GM19351 (cell line): ENCODE data around the gene ITLN2.
"Not testable (repeated sequence)": the region's sequence is repeated elsewhere in the genome, so short reads cannot be mapped to it uniquely, and the experiment has no call there.

ENCODE experiments used
- ATAC-seq: cut with Tn5 transposase; IDR thresholded peaks from one replicate; pipeline ENCODE4 v1.9.1; 2021; ENCODE audit warnings: mild to moderate bottlenecking, moderate library complexity; ENCODE audit not compliant: unreplicated experiment

ITLN2 gene

DNA sequence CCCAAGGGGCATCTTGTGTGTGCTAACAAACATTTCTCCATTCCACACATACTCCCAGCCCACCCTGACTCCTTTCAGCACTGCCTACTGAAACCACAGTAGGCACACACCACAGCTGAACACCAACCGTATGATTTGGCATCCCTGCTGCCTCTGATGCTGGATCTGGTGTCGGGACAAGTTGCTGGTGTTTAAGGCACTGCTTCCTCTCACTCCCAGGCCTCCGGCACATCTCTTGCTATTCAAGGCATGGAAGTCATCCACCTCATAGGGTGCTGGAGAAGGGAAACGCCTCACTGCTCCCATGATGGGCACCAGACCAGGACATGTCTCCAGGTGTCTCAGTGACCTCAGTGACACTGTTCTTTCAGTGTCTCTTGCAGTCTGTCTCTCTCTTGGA lies 2.4 kb upstream of the ITLN2 start:
- no peak for ATAC-seq

DNA sequence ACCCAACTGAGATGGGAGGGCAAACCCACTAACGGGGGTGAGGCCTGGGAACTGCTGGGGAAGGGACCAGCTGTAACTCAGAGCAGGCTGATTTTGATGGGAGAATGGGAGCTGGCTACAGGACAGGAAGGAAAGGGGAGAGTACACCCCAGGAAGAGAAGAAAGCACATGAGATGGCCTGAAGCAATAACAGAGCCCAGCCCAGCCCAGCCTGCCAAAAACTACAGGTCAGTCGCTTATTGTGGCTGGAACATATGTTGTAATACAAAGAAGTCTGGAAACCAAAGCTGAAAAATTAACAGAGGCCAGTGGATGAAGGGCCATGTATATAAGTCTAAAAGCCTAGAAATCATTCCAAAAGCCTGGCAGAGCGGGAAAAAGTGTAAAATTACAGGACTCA lies 1.6 kb downstream of the ITLN2 start:
- no peak for ATAC-seq

DNA sequence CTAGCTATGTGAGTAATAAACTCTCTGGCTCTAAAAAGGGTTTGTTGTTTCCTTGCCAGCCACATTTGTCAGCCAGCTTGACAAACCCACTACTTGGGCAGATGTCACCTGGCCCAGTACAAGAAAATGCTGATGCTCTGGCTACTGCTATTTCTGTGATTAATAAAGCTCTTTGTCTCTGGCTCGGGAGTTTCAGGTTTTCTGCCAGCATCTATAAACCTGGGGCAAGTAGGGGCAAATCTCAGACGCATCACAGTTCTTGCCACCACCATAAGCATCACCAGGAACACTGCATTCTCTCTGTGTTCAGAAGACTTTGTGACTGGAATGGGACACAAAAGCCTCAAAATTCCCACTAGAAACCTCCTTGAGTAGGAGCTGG lies 2.5 kb downstream of the ITLN2 start:
- ATAC-seq = no peak

DNA sequence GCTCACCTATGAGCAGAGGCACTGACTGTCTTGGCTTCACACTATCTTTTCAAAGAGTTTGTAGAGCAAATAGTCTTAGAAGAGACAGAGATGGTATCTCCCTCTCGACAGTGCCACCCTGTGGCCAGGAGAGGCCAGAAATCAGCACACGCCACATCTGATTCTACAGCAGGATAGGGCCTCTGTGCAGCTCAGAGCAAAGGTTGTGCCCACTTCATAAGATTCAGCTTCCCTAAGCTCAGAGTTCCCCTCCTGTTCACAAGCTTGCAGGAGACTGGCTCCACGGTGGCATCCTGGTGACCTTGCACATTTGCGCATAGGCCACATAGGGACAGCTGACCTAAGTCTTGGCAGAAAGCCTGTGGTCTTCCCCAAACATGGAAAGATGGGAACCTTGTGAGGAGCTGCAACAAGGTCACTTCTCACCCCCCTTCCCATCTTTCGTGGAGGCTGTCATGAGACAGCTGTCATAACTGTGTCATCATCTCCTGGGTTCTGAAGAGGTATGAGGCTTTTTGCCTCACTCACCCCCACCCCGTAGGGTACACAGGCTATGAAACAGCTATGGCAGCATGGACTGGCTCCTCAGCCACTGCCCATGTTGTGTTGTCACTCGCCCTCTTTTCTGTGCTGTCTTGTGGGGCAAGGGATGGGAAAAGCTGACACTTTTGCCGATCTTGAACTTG lies 3.0 kb downstream of the ITLN2 start:
- peak; percentile 69 for ATAC-seq

DNA sequence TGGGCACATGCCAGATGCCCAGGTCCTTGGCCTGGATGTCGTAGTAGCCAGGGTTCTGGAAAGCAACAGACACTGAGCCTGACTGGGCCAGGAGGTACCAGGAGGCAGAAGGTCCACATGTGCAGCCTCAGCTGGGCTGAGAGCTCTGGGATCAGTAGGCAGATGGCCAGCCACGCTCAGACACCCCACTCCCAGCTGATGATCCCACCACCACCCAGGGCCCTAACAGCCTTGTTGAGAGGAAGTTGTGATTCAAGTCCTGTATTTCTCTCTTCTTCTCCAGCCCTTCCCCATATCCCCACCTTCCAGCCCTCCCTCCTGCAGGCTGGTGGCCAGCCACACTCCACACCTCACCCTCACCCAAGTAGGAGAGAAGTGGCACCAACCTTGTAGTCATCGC lies 4.0 kb downstream of the ITLN2 start:
- ATAC-seq = no peak

DNA sequence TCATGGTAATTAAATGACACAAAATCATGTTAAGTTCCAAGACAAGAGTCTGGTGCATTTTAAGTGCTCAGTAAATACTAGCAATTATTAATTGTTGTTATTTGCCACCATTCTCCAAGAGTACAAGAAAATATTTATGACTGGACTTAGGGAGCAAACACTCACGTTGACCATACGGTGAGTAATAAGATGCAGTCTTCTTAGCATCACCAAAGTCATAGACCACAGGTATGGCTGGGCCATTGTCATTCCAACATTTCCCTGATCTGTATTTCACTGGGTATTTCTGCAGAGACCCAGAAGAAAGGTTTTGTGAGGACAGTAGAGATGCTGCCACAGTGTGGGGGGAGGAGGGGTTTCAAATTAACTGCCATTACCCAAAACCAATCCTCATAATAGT lies 4.7 kb downstream of the ITLN2 start:
- no peak for ATAC-seq

DNA sequence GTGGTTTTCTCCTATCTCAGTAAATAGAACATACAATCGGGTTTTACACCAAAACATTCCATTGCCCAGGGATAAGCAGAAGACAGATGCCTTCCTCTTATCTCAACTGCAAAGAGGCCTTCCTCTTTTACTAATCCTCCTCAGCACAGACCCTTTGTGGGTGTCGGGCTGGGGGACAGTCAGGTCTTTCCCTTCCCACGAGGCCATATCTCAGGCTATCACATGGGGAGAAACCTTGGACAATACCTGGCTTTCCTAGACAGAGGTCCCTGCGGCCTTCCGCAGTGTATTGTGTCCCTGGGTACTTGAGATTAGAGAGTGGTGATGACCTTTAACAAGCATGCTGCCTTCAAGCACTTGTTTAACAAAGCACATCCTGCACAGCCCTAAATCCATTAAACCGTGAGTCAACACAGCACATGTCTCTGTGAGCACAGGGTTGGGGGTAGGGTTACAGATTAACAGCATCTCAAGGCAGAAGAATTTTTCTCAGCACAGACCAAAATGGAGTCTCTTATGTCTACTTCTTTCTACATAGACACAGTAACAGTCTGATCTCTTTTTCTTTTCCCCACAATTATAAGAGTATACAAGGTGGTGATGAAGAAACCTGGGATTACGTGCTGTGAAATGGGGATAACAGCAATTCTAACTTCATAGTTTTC lies 5.3 kb downstream of the ITLN2 start:
- ATAC-seq = not testable (repeated sequence)

DNA sequence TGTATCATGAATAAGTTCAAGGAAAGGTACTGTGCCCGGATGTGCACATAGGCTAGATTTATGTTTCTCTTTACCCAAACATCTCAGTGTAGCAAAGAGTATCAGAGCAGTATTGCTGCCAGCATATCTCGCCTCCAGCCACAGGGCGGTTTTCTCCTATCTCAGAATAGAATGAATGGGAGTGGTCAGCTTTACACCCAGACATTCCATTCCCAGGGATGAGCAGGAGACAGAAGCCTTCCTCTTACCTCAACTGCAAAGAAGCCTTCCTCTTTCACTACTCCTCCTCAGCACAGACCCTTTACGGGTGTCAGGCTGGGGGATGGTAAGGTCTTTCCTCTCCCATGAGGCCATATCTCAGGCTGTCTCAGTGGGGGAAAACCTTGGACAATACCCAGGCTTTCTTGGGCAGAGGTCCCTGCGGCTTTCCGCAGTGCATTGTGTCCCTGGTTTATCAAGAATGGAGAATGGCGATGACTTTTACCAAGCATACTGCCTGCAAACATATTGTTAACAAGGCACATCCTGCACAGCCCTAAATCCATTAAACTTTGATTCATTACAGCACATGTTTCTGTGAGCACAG lies 7.3 kb downstream of the ITLN2 start:
- ATAC-seq = not testable (repeated sequence)

DNA sequence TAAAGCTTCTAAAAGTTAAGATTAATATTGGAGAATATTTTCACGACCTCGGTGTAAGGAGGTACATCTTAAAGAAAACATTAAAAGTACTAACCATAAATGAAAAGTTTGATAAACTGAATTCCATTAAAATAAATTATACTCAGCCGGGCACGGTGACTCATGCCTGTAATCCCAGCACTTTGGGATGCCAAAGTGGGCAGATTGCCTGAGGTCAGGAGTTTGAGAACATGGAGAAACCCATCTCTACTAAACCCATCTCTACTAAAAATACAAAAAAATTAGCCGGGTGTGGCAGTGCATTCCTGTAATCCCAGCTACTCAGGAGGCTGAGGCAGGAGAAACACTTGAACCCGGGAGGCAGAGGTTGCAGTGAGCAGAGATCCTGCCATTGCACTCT lies 8.7 kb downstream of the ITLN2 start:
- ATAC-seq = not testable (repeated sequence)

DNA sequence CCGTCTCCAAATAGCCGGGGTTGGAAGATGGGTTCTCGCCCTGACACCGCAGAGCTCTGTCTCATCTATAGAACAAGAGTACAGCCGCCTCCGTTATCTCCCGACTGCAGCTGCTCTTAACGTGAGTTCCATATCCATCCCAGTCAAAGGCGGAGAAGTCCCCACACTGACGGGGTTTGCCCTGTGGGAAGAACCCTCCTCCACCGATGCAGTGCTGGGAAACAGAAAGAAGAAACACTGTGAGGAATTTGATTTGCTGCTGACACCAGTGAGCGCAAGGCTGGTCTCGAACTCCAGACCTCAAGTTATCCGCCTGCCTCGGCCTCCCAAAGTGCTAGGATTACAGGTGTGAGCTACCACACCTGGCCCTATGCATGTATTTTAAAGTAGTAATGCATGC lies 9.5 kb downstream of the ITLN2 start:
- ATAC-seq = no peak

DNA sequence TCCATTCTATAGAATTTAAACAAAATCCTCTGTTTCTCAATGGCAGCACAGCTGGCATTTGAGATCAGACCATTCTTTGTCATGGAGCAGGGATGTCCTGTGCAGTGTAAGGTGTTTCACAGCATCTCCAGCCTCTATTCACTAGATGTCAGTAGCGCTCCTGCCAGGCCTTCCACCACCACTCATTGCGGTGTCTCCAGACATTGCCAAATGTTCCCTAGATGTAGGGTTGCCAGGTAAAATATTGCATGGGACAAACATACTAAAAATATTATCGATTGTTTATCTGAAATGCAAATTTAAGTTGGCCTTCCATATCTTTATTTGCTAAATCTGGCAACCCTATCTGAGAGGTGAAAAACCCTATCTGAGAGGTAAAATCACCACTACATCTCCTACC lies 11.7 kb downstream of the ITLN2 start:
- ATAC-seq = no peak

DNA sequence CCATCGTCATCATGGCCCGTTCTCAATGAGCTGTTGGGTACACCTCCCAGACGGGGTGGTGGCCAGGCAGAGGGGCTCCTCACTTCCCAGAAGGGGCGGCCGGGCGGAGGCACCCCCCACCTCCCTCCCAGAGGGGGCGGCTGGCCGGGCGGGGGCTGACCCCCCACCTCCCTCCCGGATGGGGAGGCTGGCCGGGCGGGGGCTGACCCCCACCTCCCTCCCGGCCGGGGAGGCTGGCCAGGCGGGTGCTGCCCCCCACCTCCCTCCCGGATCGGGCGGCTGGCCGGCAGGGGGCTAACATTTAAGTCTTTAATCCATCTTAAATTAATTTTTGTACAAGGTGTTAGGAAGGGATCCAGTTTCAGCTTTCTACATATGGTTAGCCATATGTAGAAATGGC lies 17.9 kb downstream of the ITLN2 start:
- not testable (repeated sequence) for ATAC-seq

DNA sequence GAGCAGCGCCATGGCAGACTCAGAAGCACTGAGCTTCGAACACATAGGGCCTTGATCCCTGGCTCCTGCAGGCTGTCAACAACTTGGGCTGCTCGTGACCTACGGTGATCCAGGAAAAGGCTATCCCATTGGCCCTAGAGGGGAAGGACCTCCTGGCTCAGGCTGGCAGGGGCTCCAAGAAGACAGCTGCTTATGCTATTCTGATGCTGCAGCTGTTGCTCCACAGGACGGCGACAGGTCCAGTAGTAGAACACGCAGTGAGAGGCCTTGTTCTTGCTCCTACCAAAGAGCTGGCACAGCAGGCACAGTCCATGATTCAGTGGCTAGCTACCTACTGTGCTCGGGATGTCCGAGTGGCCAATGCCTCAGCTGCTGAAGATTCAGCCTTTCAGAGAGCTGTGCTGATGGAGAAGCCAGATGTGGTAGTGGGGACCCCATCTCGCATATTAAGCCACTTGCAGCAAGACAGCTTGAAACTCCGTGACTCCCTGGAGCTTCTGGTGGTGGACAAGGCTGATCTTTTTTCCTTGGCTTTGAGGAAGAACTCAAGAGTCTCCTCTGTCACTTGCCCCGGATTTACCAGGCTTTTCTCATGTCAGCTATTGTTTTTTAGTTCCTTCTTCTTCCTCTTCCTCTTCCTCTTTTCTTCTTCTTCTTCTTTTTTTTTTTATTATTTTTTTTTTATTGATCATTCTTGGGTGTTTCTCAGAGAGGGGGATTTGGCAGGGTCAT lies 18.9 kb downstream of the ITLN2 start:
- ATAC-seq = no peak

DNA sequence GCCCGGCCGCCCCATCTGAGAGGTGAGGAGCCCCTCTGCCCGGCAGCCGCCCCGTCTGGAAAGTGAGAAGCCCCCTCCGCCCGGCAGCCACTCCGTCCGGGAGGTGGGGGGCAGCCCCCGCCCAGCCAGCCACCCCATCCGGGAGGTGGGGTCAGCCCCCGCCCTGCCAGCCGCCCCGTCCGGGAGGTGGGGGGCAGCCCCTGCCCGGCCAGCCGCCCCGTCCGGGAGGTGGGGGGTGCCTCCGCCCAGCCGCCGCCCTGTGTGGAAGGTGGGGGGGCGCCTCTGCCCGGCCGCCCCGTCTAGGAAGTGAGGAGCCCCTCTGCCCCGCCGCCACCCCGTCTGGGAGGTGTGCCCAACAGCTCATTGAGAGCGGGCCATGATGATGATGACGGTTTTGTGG lies 21.3 kb downstream of the ITLN2 start:
- ATAC-seq = not testable (repeated sequence)

DNA sequence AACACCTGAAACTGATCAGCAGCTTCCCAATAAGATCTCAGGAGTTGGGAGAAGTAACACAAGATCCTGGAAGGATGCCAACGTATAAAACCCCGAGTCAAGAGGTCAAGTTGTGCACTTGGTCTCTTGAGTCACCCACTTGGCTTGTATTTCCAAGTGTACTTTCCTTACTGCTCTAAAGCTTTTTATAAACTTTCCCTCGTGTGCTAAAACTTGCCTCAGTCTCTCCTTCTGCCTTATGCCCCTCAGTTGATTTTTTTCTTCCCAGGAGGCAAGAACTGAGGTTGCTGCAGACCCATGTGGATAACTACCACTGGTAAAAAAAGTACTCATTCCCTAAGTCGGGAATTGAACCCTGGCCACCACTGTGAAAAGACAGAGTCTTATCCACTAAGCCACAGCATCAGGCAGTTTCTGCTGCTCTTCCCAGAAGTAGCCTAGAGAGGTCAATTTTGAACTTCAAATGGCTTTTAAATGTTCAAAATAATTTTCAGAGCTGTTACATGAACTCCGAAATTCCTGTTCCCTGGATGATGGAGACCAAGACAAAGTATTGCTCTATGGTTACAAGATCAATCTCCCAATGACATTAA lies 28.9 kb downstream of the ITLN2 start:
- no peak for ATAC-seq

DNA sequence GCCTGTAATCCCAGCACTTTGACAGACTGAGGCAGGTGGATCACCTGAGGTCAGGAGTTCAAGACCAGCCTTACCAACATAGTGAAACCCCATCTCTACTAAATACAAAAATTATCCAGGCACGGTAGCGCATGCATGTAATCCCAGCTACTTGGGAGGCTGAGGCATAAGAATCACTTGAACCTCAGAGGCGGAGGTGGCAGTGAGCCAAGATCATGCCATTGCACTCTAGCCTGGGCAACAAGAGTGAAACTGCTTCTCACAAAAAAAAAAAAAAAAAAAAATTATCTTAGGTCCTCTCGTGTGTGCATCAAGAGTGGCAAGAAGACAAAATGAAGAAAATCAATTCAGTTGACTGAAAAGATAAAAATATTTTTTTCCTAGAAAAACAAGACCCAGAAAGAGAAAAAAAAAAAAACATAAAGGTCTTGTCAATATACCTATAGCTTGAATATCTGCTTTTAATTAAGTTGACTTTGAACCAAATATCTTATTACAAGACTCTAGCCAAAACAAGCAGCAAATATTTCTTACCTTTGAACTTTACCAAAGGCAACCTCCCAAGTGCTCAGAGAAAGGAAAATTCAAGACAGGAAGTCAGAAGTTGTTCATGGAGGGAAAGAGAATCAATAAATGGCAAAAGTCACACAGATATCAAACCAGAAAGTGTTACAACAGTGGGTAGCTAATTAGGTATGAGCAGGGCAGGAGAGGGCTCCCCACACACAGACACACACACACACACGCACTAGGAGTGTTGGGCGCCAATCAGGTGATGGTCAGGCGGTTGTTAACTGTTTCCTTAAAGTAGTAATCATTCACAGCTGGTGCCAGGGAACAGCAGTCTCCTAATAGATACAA lies 29.6 kb downstream of the ITLN2 start:
- no peak for ATAC-seq

DNA sequence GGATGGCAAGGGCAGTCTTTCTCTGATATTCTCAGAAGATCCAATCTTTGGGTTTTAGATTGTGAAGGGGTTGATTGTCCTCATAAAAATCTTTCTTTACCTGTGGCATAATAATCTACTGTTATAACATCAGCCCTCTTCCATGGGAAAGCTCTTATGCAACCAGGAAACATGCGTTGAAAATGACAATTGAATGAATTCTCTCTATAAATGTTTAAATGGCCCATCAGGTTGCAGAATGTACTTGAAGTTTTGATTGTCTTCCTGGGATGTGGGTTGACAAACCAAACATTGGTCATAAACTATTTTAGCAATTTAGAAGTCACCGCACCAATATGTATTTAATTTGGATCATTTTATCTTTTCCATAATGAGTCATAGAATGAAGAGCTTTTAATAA lies 37.9 kb downstream of the ITLN2 start:
- ATAC-seq = no peak

DNA sequence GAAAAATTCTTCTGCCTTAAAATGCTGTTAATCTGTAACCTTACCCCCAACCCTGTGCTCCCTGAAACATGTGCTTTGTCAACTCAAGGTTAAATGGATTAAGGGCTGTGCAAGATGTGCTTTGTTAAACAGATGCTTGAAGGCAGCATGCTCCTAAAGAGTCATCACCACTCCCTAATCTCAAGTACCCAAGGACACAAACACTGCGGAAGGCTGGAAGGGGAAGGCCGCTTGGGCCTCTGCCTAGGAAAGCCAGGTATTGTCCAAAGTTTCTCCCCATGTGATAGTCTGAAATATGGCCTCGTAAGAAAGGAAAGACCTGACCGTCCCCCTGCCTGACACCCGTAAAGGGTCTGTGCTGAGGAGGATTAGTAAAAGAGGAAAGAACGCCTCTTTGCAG lies 41.4 kb downstream of the ITLN2 start:
- ATAC-seq = not testable (repeated sequence)

DNA sequence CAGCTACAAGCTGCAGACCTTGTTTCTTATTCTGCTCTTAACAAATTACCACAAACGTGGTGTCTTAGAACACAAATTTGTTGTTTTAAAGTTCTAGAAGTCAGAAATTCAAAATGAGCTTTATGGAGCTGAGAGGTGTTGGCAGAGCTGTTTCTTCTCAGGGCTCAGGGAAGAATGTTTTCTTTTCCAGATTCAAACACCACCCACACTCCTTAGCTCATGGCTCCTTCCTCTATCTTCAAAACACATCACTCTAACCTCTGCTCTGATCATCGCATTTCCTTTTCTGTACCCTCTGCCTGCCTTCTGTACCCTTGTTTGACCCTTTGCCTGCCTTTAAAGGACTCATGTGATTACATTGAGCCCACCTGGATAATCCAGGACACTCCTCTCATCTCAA lies 42.7 kb downstream of the ITLN2 start:
- no peak for ATAC-seq

DNA sequence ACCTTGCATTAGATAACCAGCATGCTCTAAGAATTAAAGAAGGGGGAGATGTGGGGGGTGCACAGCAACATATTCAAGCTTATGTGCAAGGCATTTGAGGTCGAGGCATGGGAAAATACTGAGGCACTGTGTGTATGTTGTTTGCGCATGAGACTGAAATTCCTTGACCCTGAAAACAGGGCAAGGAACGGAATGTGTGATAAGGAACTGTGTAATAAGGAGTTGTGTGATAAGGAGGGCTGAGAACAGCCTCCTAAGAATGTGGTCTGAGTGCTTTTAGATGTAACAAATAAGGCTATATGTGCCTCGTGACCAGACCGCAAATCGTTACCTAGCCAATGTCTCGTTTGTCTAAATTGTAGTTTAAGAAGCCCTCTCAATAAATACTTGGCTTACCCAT lies 43.2 kb downstream of the ITLN2 start:
- ATAC-seq = no peak
